Left lung (tissue), 10 donors: Measurements from ENCODE around the gene LDLRAD3. TPM values are rescaled to one million over a fixed set of nuclear protein-coding genes. Genes with fewer than 3 reads are reported as not detected.

Experiments used
- ATAC-seq: fragments of 200-7000 bp; cut with Tn5 transposase; one replicate; pipeline ENCODE4 v1.9.1; 2020; ENCODE audit warnings: moderate library complexity
- DNase-seq, 4 donors: peaks; one replicate each; pipeline ENCODE4 v3.0.0-alpha.2; 2013 to 2020
- H3K27ac ChIP-seq, 2 donors: fragments of 200-600 bp; sonication (generic) in 1 of 2; one replicate each; pipeline versions ENCODE4 v1.5.0 to v1.8.0; 2020 to 2021
- H3K27me3 ChIP-seq, 2 donors: fragments of 200-600 bp; sonication (generic) in 1 of 2; one replicate each; pipeline versions ENCODE4 v1.5.0 to v1.8.0; 2020 to 2021
- H3K36me3 ChIP-seq, 2 donors: fragments of 200-600 bp; sonication (generic) in 1 of 2; one replicate each; pipeline versions ENCODE4 v1.5.0 to v1.8.0; 2020 to 2021
- H3K4me1 ChIP-seq, 2 donors: fragments of 200-600 bp; one replicate each; pipeline ENCODE4 v1.8.0; 2021
- H3K4me3 ChIP-seq, 2 donors: fragments of 200-600 bp; sonication (generic) in 1 of 2; one replicate each; pipeline versions ENCODE4 v1.5.0 to v1.8.0; 2020 to 2021; ENCODE audit warnings: mild to moderate bottlenecking in 1 of 2
- H3K9me3 ChIP-seq, 2 donors: fragments of 200-600 bp; sonication (generic) in 1 of 2; one replicate each; pipeline versions ENCODE4 v1.5.0 to v1.8.0; 2020 to 2021
- CTCF ChIP-seq, 2 donors: fragments of 200-600 bp; sonication (generic) in 1 of 2; IDR thresholded peaks; one replicate each; pipeline versions ENCODE4 v1.5.0 to v1.8.0; 2021; ENCODE audit warnings: antibody characterized with exemption in 2 of 2
- intact Hi-C, 2 donors: fragments of 100-400 bp; cut with DNase I; formaldehyde crosslinking; loops; one replicate each; pipeline versions ENCODE4 v1.11.2 to v1.14.2; 2022
- polyA plus RNA-seq, 6 donors: library from polyadenylated mRNA; unstranded; fragments of 120-200 nt; gene quantifications; one replicate each; pipeline ENCODE4 v1.2.1, GENCODE V29; 2013; ENCODE audit not compliant: insufficient read length in 6 of 6
- total RNA-seq, 2 donors: library from RNA; stranded (reverse); fragmentation: NEBNext Ultra II Directional; extraction: Animal tissue kit (Norgen Biotek cat#: 25700); gene quantifications; one replicate each; pipeline ENCODE4 v1.2.1, GENCODE V29; 2021
- donor health status: DM: no; HTN: yes; CAD: no.
- donor health status: DM: no; HTN: no; CAD: no.

The LDLRAD3 gene
- total and polyA plus RNA-seq, 8 donors, result 7.1 to 18.2 (median 16.8) TPM

DNA sequence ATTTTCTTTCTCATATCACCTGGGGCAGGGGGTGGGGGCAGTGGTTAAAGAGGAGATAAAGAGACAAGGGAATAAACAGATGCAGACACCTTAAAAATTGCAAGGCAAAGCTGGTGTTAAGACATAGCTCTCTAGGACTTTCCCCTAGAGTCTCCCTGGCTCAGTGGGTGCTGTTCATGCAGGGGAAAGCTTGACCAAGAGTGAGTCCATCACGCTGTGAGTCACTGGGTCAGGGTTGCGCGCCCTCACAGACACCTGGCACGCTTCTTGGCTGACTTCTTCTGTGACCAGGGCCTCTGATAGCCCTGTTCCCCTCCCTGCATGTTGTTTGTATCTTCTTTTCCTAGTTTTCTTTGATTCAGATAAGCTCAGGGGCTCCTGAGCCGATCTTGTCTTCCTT is 313.5 kb downstream of the LDLRAD3 start:
- H3K27me3 ChIP-seq, result peaks cover 0 to 30% of the 10 kb centered on the region in 2 donors
- no peak for ATAC-seq
- H3K4me3 ChIP-seq, result no peak overlapping the region
- no peaks in the 10 kb centered on the region for H3K9me3 ChIP-seq
- no peak for TF ChIP-seq CTCF (IDR thresholded peaks at IDR 0.05)
- DNase-seq, result no peak
- intact Hi-C loops, result no loop called here
- no peaks in the 10 kb centered on the region for H3K4me1 ChIP-seq
- H3K27ac ChIP-seq, result no peak overlapping the region
- H3K36me3 ChIP-seq, result no peaks in the 10 kb centered on the region

- H3K27me3 ChIP-seq, result peaks cover 0 to 30% of the 10 kb centered on the region in 2 donors
- H3K4me1 ChIP-seq, result no peaks in the 10 kb centered on the region
- DNase-seq, result peak in 2 of 4 donors; percentile 59 to 70
- no peaks in the 10 kb centered on the region for H3K9me3 ChIP-seq
- H3K4me3 ChIP-seq, result no peak overlapping the region
- intact Hi-C loops, result no loop called here
- peak; percentile 50 to 56 for TF ChIP-seq CTCF (IDR thresholded peaks at IDR 0.05)
- no peaks in the 10 kb centered on the region for H3K36me3 ChIP-seq
- peak; percentile 96 for ATAC-seq
- no peak overlapping the region for H3K27ac ChIP-seq
Measured at GRCh38 chr11:36258730-36259360, 315.0 kb downstream of the LDLRAD3 start.

DNA sequence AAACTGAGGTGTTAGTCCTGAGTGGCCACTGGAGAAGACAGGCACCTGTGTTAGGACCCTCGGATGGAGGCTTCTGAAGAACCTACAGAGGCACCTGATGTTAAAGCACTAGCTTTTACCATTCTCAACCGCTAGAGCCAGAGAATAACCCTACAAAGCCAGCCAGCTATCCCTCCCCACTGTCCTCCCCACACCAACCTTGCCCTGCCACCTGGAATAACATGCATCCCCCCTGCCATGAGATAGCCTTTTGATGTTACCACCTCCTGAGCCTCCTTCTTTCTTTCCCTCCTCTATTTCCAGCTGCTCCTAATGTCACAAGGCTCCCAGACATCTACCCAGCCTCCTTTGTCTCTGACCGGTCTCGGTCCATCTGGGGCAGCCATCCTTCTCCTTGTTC is 317.2 kb downstream of the LDLRAD3 start:
- no peak for TF ChIP-seq CTCF (IDR thresholded peaks at IDR 0.05)
- intact Hi-C loops, result loop anchor here in 1 of 2 donors (5.0 to 10.0 kb wide), 4 partner anchors 106 to 644 kb away; partner anchors contain the start of gene FJX1
- DNase-seq, result no peak
- H3K4me3 ChIP-seq, result no peak overlapping the region
- H3K9me3 ChIP-seq, result no peaks in the 10 kb centered on the region
- H3K27me3 ChIP-seq, result peaks cover 0 to 30% of the 10 kb centered on the region in 2 donors
- ATAC-seq, result no peak
- no peaks in the 10 kb centered on the region for H3K36me3 ChIP-seq
- no peaks in the 10 kb centered on the region for H3K4me1 ChIP-seq
- no peak overlapping the region for H3K27ac ChIP-seq

- Histone ChIP-seq H3K4me1 (no peaks in the 10 kb centered on the region), H3K4me3 (no peak overlapping the region), H3K27ac (no peak overlapping the region), H3K27me3 (peaks cover 0 to 21% of the 10 kb centered on the region in 2 donors), H3K36me3 (no peaks in the 10 kb centered on the region), H3K9me3 (no peaks in the 10 kb centered on the region)
- no peak for DNase-seq
- intact Hi-C loops, result loop anchor here in 1 of 2 donors (5.0 to 10.0 kb wide), 4 partner anchors 109 to 647 kb away; partner anchors contain the start of gene FJX1
- no peak for TF ChIP-seq CTCF (IDR thresholded peaks at IDR 0.05)
- no peak for ATAC-seq
Measured at GRCh38 chr11:36264011-36264972, 320.4 kb downstream of the LDLRAD3 start.

DNA sequence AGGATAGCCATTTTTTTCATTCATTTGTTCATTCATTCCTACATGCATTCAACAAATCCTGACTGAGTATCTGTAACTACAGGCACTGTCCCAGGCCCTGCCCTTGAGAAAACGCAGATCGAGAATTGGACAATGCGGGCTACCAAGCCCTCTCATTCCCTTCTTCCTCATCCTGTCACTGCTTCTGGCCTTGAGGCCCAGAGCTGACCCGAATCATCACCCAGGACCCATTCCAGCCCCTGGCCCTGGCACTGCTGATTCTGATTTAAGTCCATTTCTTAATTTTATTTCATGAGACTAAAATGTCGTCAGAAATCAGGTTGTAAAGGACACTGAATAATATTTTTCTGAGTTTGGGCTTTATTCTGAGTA is 321.1 kb downstream of the LDLRAD3 start:
- Histone ChIP-seq H3K9me3 (no peaks in the 10 kb centered on the region), H3K36me3 (no peaks in the 10 kb centered on the region), H3K27me3 (peaks cover 0 to 21% of the 10 kb centered on the region in 2 donors), H3K4me3 (no peak overlapping the region), H3K4me1 (no peaks in the 10 kb centered on the region), H3K27ac (no peak overlapping the region)
- intact Hi-C loops, result loop anchor here in 1 of 2 donors (5.0 to 10.0 kb wide), 4 partner anchors 110 to 648 kb away; partner anchors contain the start of gene FJX1
- no peak for TF ChIP-seq CTCF (IDR thresholded peaks at IDR 0.05)
- ATAC-seq, result no peak
- DNase-seq, result no peak
